Posterior vena cava (tissue), 2 donors: ENCODE results near the gene CHIT1. TPM values are rescaled to one million over a fixed set of nuclear protein-coding genes. Genes with fewer than 3 reads are reported as not detected.

Experiments
- DNase-seq: peaks from one replicate; pipeline ENCODE4 v3.0.0-alpha.2; 2020; ENCODE audit warnings: low spot score
- intact Hi-C, 2 donors: fragments of 100-400 bp; cut with DNase I; formaldehyde crosslinking; loops; one replicate each; pipeline versions ENCODE4 v1.14.1 to v1.14.2; 2022 to 2023
- long read RNA-seq, 2 donors: library from polyadenylated mRNA; unstranded; transcript quantifications; one replicate each; pipeline ENCODE4 v2.0.0, GENCODE V29; 2020 to 2021
- total RNA-seq, 2 donors: library from RNA; stranded (reverse); fragmentation: NEBNext Ultra II Directional; extraction: Animal tissue kit (Norgen Biotek cat#: 25700); gene quantifications; one replicate each; pipeline ENCODE4 v1.2.1, GENCODE V29; 2021
- donor health status: DM: yes; HTN: yes; CAD: no.
- donor health status: DM: yes; HTN: yes; CAD: no.

Gene CHIT1
- under 1 TPM; 0.14 to 0.33 TPM for total RNA-seq
- long read RNA-seq, donor 1: 0 reads
- long read RNA-seq, donor 2: 0 reads

DNA sequence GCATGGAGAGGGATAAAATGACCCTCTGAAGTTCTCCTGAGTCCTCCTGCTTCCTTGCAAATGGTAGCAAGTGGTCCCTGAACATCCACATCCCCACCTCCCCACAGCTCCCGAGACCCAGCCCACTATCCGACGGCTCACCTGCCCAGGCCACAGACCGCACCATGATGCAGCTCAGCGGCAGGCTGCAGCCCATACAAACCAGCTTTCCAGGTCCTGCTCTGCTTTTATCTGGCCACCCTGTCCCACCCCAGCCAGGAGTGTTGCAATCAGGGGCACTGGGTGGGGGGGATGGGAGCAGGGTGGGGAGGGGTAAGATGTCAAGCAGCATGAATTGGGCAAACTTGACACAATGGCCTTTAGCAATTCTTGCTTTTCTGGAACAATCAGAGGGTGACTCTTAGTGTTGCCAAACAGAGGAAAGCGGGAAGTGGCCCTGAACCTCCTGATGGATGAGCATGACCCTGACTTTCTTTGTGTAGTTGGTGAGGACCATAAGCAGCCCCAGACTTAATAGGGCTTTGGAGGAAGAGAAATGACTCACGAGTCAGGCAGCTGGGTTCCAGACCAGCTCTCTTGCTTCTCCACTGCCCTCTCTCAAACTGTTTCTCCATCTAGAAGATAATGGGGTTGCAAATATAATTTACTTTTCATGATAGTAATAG is at the start of gene CHIT1:
Gene CHIT1 (minus strand): TSS at position 203 of the 665 bp plus-strand sequence. CDS start 37 bp downstream, at position 166.
- intact Hi-C loops: no loop called here
- DNase-seq: no peak

DNA sequence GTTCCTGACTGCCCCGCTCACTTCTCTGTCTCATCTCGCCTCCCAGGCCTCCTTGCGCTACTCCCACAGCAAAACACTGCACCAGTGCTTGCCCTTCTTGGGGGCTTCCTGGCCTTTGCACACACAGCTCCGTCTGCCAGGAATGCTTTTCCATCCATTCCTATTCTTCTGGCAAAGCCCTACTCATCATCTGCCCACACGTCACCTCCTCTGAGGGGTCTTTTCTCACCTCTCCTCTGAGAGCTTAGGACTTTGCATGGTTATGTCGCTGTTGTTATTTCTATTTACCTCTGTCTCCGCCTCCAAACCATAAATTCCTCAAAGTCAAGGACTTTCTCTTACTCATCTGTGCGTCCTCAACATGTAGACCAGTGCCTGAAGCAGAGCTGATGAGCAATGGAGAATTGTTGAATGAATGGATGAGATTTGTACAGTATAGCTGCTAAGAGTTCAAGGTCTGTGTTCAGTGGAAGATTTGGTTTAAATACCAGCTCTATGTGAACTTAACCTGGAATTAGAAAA is 49.5 kb upstream of the CHIT1 start:
- intact Hi-C loops: loop anchor here (10.0 kb wide), 2 partner anchors 166 to 196 kb away; partner anchors contain the start of gene PRELP (in 1 of the 2)
- no peak for DNase-seq

DNA sequence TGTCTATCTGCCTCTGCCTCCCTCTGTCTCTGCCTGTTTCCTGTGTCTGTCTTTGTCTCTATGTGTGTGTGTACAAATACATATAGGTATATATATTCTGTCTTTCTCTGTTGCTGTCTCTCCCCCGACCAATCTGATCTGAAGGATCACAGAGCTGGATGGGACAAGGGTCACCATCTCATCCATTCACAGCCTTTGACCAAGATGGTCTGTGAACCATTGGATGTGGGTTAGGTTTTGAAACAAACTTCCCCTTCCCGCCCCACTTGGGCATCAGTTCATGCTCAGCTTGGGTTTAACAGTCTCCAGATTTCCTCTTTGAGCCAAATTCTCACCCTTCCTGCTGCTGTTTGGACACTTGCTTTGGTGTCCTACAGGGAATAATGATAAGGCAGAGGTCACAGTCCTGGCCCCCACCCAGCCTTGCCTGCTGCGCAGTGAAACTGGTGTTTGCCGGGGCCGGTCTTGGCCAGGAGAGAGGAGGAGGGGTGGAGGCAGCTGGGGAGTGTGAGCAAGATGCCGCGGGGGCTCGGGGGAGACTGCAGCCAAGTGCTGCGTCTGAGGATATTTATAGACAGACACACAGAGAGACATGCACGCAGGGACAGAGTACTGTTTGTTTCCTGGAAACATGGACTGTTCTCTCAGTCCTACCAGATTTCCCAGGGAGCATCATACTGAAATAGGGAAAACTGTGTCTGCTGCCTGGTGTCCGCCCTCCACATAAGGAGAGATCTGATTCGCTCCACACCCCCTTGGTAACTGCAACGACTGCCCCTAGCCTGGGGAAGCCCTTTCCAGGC is 48.8 kb upstream of the CHIT1 start:
- intact Hi-C loops: loop anchor here (10.0 kb wide), 2 partner anchors 167 to 197 kb away; partner anchors contain the start of gene PRELP (in 1 of the 2)
- DNase-seq: peak; percentile 99

DNA sequence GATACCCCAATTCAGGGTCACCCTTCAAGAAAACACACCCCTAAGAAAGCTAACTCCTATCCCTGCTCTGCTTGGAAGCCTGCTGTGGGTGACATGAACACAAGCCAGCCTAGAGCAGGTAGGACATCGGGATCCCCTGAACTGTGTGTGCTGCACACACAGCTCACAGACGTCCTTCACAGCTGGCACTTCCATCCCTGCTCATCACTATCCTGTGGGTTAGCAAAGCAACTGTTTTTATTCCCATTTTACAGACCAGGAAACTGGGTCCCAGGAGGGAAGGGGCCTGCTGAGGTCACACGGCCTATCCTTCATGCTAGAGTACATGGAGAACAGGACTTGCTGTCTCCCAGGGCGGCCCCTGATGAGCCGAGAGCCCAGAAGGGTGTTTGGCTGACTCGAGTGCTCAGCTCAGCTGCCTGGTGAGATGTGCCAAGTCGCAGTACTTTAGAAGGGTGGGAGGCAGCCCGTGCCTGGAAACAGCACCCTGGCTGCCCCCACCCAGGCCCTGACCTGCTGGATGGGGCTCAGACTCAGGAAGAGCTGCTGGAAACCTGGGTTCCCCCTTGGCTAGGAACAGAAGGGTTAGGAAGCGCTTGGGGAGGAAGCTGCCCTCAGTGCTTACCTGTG is 47.6 kb upstream of the CHIT1 start:
- intact Hi-C loops: loop anchor here (10.0 kb wide), 2 partner anchors 168 to 198 kb away; partner anchors contain the start of gene PRELP (in 1 of the 2)
- DNase-seq: peak; percentile 83

GRCh38 chr1:203276408-203276807 is 46.9 kb upstream of the CHIT1 start:
- intact Hi-C loops: loop anchor here (10.0 kb wide), 2 partner anchors 168 to 198 kb away; partner anchors contain the start of gene PRELP (in 1 of the 2)
- DNase-seq: no peak

GRCh38 chr1:203275656-203276272 is 46.3 kb upstream of the CHIT1 start:
- intact Hi-C loops: loop anchor here (10.0 kb wide), 2 partner anchors 169 to 199 kb away; partner anchors contain the start of gene PRELP (in 1 of the 2)
- DNase-seq: peak; percentile 69

- intact Hi-C loops: loop anchor here (5.0 to 10.0 kb wide), 4 partner anchors 33 to 200 kb away; partner anchors contain the start of genes BTG2 (in 1 of the 2) and PRELP (in 1 of the 2)
- DNase-seq: peak; percentile 90
Observed at GRCh38 chr1:203274603-203275381, 45.3 kb upstream of the CHIT1 start.

DNA sequence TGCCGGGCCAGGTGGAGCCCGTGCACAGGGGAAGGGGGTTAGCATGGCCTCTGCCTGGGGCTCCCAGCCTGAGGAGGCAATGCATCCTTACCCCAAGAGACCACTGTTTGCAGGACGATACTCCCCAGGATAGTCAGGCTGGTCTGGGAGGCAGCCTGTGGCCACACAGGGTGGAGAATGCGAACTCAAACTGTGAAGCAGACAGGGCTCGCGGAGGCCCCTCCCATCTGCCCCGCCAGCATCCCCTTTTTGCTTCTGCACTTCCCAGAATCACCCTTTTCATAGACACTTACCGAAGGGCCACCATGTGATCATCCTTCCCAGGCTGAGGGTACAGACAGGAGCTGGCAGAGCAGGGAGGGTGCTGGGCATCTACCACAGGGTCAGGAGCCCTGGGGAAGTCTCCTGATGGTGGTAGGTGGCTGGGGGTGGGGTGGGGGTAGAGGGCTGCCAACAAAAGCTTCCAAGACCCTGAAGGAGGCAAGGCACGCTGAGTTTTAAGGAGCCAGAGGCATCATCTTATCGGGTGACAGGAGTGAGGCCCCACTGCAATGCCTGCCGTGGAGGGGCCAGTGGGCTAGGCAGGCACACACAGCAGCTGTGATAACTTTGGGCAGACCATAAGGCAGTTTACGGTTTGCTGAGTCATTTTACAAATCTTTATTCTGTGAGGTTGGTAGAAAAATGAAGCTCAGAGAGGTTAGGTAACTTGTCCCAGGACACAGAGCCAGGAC is 44.6 kb upstream of the CHIT1 start:
- DNase-seq: peak; percentile 92
- intact Hi-C loops: loop anchor here (2.0 to 10.0 kb wide), 5 partner anchors 33 to 201 kb away; partner anchors contain the start of genes BTG2 (in 1 of the 2) and PRELP (in 1 of the 2)

DNA sequence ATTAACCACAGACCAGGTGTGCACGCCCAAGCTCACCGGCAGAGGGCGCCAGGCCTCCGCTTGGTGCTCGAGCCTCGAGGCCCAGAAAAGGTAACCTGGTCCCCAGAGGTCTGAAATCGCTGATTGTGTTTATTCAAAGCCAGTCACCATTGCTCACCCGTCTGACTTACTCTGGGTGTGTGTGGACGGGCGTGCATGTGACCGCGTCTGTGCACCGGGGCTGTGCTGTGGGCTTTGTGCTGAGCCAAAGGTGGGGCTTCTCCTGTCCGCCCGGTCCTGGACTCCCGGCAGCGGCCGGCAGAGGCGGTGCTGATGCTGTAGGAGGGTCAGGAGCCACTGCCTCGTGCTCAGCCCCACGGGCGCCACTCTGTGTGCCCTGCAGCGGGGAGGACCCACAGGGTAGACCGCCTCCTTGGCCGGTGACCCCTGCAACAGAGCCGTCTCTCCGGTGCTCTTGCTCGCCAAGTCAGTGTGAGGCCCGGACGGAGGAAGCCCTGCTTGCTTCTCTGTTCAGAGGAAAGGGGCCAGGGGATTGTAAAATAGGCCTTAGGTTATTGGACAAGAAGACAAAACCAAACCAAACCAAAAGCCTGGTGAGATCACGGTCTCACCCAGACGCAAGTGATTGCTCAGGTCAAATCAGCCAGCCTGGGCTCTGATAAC is 43.9 kb upstream of the CHIT1 start:
- intact Hi-C loops: loop anchor here (2.0 to 10.0 kb wide), 5 partner anchors 34 to 201 kb away; partner anchors contain the start of genes BTG2 (in 1 of the 2) and PRELP (in 1 of the 2)
- peak; percentile 96 for DNase-seq

GRCh38 chr1:203272633-203273205 is 43.2 kb upstream of the CHIT1 start:
- no peak for DNase-seq
- intact Hi-C loops: loop anchor here (2.0 to 10.0 kb wide), 5 partner anchors 35 to 202 kb away; partner anchors contain the start of genes BTG2 (in 1 of the 2) and PRELP (in 1 of the 2)

GRCh38 chr1:203271962-203272632 is 42.6 kb upstream of the CHIT1 start:
- no peak for DNase-seq
- intact Hi-C loops: loop anchor here (2.0 to 10.0 kb wide), 5 partner anchors 35 to 203 kb away; partner anchors contain the start of genes BTG2 (in 1 of the 2) and PRELP (in 1 of the 2)

DNA sequence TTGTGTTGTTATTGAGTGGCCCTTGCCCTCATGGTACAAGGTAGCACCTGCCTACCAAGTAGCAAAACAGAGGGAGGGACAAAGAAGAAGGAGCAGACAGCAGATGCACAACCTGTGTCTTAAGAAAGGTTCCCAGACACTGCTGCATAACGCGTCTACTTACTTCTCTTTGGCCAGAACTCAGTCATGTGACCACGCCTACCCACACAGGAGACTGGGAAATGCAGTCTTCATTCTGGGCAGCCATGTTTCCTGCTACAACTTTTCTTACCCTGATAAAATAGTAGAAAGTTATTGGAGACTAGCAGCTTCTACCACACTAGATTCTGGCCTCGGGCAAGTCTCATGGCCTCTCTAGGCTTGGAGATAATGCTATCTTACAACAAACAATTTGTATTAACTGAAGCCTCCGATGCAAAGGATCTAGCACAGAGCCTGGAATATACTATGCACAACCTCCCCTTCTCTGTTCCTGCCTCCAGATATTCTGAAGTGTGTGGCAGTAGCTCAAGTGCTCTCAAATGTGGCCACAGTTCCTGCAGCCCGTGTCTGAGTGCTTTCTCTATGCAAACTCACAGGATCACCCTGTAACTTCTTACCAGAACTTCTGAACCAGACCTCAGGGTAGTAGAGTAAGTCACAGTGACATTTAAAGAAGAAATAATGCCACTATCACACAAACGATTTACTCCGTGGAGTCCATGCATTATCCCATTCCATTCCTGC is 41.7 kb upstream of the CHIT1 start:
- intact Hi-C loops: loop anchor here (5.0 to 10.0 kb wide), 4 partner anchors 36 to 204 kb away; partner anchors contain the start of genes BTG2 (in 1 of the 2) and PRELP (in 1 of the 2)
- no peak for DNase-seq

GRCh38 chr1:203270448-203270847 is 41.0 kb upstream of the CHIT1 start:
- DNase-seq: no peak
- intact Hi-C loops: loop anchor here (5.0 to 10.0 kb wide), 4 partner anchors 37 to 204 kb away; partner anchors contain the start of genes BTG2 (in 1 of the 2) and PRELP (in 1 of the 2)

- intact Hi-C loops: loop anchor here (5.0 to 10.0 kb wide), 4 partner anchors 38 to 205 kb away; partner anchors contain the start of genes BTG2 (in 1 of the 2) and PRELP (in 1 of the 2)
Observed at GRCh38 chr1:203269654-203270020, 40.2 kb upstream of the CHIT1 start.

More at GRCh38 chr1:203269654-203270020, 40.2 kb upstream of the CHIT1 start:
- DNase-seq: no peak
